SU-DHL-6 (cell line): Measurements from ENCODE around the gene EXOSC10.

ENCODE experiments used
- CTCF ChIP-seq: fragments of 200-600 bp; sonication (generic); IDR thresholded peaks from one replicate; pipeline ENCODE4 v1.5.1; 2017; ENCODE audit warnings: antibody characterized with exemption, mild to moderate bottlenecking, low read length, moderate library complexity; ENCODE audit not compliant: insufficient read depth, poor library complexity, severe bottlenecking
- EZH2phosphoT487 ChIP-seq: fragments of 200-600 bp; sonication (generic), shearing (Covaris generic); conservative IDR thresholded peaks from 2 replicates; pipeline ENCODE4 v1.6.1; 2018; ENCODE audit warnings: mild to moderate bottlenecking, antibody characterized with exemption, low read length, moderate library complexity, mixed read lengths

GRCh38 chr1:11067716-11068599 lies 31.7 kb downstream of the EXOSC10 start:
- TF ChIP-seq CTCF: no peak
- no peak for TF ChIP-seq EZH2phosphoT487
